ENCODE data around the gene DLG1.

- TF ChIP-seq CTCF (IDR thresholded peaks at IDR 0.05) (no peak), POLR2A (IDR thresholded peaks at IDR 0.05) (no peak)
These were observed 53.7 kb downstream of the DLG1 start for GRCh38 chr3:197244751-197245150.

Data from adrenal gland (tissue), 5 donors.